H1 (cell line): Measurements from ENCODE around the gene P2RX1.

Experiments used
- CTCF ChIP-seq, 3 experiments: IDR thresholded peaks; 1 replicate in 2 of 3; 2 replicates in 1 of 3; pipeline versions ENCODE4 v1.5.1 to v1.6.1; 2011; ENCODE audit warnings: low read length in 3 of 3, mild to moderate bottlenecking in 3 of 3, inconsistent platforms in 2 of 3, low read depth in 1 of 3, moderate library complexity in 1 of 3; ENCODE audit not compliant: insufficient read depth in 1 of 3; ENCODE audit errors: control extremely low read depth in 1 of 3
- EP300 ChIP-seq, 2 experiments: IDR thresholded peaks; 1 replicate in 1 of 2; 2 replicates in 1 of 2; pipeline ENCODE4 v1.6.1; 2011 to 2012; ENCODE audit warnings: low read depth in 2 of 2, low read length in 2 of 2, mild to moderate bottlenecking in 2 of 2, borderline replicate concordance in 1 of 2, inconsistent platforms in 1 of 2, moderate library complexity in 1 of 2
- KDM5A ChIP-seq: fragments of 200-600 bp; IDR thresholded peaks from 2 replicates; pipeline ENCODE4 v1.7.1; 2012; ENCODE audit warnings: mild to moderate bottlenecking, low read length, inconsistent platforms, mixed read lengths
- MAFK ChIP-seq: IDR thresholded peaks from 2 replicates; pipeline ENCODE4 v1.6.1; 2012; ENCODE audit warnings: low read depth, mild to moderate bottlenecking, improper control_type of control experiment, low read length
- POLR2A ChIP-seq, 2 experiments: IDR thresholded peaks; 1 replicate in 1 of 2; 2 replicates in 1 of 2; pipeline ENCODE4 v1.6.1; 2011; ENCODE audit warnings: low read depth in 2 of 2, low read length in 2 of 2, mild to moderate bottlenecking in 2 of 2; ENCODE audit errors: control extremely low read depth in 1 of 2
- POLR2AphosphoS5 ChIP-seq: IDR thresholded peaks from 2 replicates; pipeline ENCODE4 v1.6.1; 2011; ENCODE audit warnings: low read depth, low read length
- TF ChIP-seq, protein P1 (sequence below): IDR thresholded peaks from 2 replicates; pipeline ENCODE4 v1.6.1; 2011; ENCODE audit warnings: low read length, improper control_type of control experiment

DNA sequence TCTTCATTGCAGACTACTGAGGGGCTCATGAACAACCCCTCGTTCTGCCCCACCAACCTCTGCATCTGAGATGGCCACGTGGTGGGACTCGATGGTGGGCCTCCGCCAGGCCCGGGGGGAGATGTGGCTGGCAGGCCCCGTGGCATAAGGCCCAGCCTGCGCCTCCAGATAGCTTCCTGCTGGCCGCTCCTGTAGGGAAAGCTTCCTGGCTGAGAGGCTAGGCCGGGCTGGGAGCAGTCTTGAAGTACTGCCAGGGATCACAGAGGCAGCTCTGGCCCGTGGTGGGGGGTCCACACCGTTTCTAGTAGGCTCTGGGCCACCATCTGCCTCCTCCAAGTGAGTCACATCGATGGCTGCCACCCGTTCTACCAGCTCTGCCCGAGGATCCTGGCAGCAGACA lies 31.0 kb downstream of the P2RX1 start:
- TF ChIP-seq MAFK (no peak), CTCF (IDR thresholded peaks at IDR 0.05; ENCODE audit: control extremely low read depth in 1 of 3, insufficient read depth in 1 of 3, low read depth in 1 of 3, low read length in 3 of 3) (no peak), POLR2AphosphoS5 (no peak), POLR2A (IDR thresholded peaks at IDR 0.05; ENCODE audit: control extremely low read depth in 1 of 2, low read depth in 2 of 2, low read length in 2 of 2) (no peak), KDM5A (no peak), EP300 (IDR thresholded peaks at IDR 0.05; ENCODE audit: borderline replicate concordance in 1 of 2, low read depth in 2 of 2, low read length in 2 of 2) (no peak)
- TF ChIP-seq, protein P1, sequence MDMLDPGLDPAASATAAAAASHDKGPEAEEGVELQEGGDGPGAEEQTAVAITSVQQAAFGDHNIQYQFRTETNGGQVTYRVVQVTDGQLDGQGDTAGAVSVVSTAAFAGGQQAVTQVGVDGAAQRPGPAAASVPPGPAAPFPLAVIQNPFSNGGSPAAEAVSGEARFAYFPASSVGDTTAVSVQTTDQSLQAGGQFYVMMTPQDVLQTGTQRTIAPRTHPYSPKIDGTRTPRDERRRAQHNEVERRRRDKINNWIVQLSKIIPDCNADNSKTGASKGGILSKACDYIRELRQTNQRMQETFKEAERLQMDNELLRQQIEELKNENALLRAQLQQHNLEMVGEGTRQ: no peak
